ENCODE measurements around the gene CGA.

The CGA gene

DNA sequence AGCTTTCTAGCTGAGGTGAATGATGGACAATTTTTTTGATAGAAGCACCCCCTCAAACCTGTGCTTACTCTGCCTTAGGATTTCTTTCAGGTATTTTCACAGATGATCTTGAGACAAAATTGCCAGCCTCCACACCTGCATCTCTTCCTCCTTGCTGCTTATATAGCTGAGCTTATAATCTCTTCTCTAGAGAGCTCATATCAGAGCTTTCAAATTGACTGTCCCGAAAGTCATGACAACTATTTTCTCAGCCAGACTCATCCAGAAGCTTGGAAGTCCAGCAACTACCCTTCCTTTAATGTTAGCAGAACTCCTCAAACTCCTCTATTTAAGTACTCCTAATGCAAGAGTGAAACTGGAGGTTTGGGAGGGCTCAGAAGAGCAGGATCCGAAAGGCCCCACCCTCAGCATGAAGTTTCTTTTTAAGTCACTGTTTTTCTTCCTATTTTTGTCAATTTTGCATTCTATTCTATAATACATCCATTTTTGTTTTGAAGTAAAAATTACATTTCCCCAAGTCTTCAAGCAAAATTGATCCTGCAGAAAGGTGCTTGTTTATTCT lies 12.7 kb downstream of the CGA start:
- no peak for DNase-seq

DNA sequence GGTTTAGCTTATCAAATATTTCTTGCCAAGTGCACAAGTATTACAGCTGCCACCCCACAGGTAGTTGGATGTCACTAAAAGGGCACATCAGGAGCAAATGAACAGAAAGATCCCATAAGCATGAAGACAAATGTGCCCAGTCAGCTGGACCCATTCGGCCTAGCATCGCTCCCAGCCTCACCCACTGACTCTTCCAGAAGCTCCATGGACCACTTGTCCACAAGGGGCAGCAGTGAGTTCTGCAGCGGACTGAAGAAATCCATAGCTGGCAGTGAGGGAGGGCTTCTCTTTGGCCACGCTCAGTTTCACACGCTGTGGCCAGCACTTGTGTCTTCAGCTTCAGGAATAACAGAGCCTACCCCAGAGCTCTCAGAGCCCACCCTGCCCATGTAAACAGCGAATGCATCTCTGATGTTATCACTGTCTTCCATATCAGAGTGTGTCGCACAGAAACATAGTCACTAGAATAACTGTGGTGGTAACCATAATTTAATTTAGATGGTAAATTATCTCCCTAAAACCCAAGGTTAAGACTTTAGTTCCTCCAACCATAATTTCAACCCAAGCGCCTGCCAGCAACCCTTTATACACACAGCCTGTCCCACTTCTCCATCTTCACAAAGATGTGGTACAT lies 15.8 kb downstream of the CGA start:
- peak; percentile 13 for DNase-seq

DNA sequence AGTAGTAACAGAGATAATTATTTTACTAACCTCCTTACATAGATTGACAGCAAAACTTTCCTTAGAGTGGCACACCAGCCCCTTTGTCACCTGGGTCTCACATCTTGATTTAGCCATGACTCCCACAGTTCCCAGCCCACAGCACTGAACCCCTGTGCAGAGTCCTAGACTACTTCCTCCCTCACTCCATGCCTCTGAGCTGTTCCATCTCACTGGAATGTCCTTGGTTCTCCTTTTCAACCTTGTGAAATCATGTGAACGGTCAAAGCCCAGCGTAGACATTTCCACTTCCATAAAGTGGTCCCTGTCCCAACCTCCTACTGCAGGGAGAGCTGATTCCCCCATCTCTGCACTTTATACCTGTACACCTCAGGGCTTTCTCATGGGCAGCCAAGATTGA lies 19.7 kb downstream of the CGA start:
- no peak for DNase-seq

DNA sequence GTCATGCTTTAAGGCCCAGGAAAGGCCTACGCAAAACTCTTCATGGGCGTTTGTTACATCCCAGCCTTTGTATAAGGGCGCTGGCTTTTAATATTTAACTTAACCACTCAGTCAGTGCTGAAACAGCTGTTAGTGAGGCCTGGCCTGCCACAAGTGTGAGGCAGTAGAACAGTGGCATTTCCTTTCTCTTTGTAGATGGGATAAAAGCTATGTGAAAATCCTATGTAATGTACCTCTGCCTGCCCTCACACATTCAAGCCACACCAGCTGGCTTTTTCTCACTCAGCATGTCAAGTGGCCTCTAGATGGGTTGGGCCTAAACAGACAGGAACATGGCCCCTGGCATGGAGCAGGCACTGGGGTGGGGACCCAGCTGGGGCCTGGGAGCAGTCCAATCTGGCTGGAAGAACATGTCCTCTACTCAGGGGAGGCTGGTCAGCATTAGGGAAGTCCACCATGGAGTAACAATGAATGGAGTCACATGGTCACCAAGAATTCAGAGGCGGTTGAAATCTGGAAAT lies 20.7 kb downstream of the CGA start:
- DNase-seq, result no peak

DNA sequence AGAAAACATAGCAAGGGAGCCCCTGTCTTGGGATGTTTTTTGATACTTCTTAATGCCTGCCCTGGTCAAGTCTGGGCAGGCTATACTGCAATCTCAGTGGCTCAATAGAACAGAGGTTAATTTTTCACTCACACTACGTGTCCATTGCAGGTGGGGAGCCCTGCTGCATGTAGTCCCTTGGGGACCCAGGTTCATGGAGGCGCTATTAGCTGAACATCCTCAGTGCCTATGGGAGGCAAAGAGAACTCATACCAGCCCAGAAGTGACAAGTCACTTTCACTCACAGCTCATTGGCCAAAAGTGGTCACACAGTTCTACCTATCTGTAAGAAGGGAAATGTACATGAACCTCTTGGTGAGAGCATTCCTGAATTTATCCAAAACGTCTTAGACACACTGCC lies 23.2 kb downstream of the CGA start:
- no peak for DNase-seq

DNA sequence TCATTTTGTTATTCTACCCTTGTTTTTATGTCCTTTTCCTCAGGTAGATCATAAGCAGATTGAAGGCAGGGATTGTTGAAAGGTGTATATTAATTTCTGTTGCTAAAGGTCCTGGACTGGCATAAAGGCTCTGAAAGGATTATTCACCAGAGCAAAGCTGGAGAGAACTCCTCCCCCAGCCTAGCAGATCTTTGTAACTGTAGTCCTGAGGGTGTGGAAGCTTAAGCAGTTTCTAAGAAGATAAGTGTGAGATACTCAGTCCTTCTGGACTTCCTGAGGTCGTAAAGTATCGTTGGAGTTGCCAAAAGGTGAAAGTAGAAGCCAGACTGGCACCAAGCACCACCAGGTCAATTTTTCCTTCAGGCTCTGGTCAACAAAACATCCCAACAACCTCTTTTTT lies 24.2 kb downstream of the CGA start:
- no peak for DNase-seq

DNA sequence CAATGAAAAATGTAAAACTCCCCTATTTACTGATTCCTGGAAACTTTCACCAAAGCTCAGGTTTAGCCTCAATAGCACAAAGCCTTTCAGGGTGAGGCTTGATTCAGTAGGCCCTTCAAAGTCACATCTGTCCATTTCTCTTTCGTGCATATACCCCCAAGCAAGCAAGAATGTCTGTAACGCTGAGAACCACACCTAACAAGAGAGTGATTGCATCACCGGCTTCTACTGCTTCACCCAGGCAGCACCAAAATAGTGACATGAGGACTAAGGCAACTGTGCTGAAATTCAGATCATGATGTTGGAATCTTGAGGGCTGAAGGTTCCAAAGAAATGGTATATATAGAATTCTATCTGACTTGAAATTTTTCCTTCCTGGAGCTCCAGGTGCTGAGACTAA lies 26.1 kb downstream of the CGA start:
- no peak for DNase-seq

DNA sequence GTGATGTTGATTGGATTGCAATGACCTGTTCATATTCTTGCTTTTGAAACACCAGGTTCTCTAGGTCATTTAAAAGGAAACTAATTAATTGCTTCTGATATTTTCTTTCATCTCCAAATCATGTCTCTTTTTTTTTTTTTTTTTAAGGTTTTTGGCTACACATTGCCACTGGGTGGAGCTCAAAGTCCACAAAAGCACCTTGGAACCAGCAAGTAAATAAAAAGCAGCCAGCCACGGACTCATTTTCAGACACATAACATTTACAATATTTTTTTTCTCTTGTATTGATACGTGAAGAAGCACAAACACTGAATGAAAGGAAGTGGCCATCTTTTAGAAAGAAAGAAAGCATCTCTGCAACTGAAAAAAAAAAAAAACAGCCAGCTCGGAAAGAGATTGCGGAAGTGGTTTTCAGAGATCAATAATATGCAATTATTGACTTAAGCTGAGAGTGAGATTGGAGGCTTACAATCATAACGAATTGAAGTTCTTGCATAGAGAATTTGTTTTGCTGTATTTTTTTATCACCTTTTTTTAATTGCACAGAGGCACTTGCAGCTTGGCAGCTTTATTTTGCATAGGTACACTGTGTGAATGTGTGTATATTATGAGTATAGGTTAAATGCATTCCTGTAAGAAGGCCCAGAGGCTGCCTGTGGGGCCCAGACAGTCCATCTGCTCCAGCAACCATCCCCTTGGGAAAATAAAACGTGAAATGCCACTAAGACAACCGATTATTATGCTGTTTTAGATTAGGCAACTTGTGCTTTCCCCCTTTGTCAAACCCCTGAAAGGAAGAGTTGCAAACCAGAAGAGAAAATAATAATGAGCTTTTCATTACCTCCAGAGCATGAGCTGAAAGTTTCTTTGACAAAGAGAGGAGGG lies 28.2 kb downstream of the CGA start:
- no peak for DNase-seq

DNA sequence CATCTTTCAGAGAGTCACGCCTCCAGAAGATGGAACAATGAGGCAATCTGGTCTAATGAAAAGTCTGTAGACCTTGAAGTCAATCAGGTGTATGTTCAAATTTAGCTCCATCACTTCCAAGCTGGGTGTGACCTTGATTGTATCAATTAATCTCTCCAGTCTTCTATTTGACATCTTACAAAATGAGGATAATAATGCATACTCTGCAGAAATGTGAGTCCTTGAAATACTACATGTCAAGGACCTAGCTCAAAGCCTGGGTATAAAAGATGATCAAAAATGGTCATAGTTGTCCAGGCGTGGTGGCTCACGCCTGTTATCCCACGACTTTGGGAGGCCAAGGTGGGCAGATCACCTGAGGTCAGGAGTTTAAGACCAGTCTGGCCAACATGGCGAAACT lies 29.8 kb downstream of the CGA start:
- DNase-seq, result no peak

DNA sequence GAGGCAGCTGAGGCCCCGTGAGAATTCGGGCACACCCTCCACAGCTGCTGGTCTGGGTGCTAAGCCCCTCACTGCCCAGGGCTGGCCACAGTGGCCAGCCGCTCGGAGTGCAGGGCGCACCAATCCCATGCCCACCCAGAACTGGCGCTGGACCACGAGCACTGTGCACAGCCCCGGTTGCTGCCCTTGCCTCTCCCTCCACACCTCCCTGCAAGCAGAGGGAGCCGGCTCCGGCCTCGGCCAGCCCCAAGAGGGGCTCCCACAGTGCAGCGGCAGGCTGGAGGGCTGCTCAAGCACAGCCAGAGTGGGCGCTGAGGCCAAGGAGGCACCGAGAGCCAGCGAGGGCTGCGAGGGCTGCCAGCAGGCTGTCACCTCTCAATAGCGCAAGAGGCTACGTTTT lies 35.0 kb downstream of the CGA start:
- no peak for DNase-seq

DNA sequence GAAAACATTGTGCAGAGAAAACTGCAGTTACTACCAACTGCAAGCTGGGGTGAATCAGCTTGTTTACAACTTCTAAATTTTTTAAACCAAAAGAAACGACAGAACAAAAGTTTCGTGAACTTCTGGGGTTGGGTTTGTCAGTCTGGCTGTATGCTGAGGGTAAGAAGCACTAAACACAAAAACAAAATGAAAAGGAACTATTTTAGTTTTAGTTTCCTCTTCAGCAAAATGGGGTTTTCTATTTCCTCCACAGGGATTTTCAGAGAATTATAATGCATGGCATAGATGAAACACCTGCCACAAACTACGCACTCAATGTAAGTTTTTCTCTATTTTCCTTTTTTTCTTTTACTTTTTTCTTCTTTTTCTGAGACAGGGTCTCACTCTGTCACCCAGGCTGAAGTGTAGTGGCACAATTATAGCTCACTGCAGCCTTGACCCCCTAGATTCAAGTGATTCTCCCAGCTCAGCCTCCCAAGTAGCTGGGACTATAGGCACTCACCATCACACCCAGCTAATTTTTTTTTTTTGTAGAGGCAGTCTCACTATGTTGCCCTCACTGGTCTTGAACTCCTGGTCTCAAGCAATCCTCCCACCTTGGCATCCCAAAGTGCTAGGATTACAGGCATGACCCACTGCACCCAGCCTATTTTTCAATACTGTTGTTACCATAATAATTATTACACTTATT lies 40.6 kb downstream of the CGA start:
- DNase-seq, result no peak

DNA sequence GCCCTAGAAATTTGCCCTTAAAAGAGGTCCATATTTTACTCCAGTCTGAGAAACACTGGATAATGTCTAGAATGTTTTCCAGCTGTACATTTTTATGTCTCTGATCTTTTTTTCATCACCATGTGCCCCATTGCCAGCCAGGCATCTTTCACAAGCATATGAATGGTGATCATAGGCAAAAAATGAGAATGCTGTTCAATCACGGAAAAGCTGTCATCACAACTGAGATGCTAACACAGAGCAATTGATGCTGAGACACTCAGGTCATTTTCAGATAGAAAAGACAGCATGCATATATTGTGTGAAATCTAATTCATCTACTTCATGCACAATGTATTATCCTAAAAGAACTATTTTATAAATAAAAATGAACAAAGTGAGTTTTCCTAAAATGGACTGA lies 41.6 kb downstream of the CGA start:
- no peak for DNase-seq

DNA sequence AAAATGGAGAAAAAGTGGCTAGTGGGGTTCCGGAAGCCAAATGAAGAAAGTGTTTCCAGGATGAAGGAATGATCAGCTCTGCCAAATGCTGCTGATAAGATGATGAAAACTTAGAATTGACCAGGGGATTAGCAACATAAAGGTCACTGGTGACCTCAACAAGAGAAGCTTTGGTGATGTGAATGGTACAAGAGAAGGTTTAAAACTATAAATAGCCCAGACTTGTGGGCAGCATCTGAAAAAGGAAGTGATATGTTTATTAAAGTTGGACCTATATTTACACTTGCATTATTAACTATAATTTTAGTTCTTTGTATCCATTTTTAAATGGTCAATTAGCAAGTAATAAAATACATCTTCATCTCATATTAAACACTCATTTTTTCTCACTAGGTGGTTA lies 45.1 kb downstream of the CGA start:
- no peak for DNase-seq

DNA sequence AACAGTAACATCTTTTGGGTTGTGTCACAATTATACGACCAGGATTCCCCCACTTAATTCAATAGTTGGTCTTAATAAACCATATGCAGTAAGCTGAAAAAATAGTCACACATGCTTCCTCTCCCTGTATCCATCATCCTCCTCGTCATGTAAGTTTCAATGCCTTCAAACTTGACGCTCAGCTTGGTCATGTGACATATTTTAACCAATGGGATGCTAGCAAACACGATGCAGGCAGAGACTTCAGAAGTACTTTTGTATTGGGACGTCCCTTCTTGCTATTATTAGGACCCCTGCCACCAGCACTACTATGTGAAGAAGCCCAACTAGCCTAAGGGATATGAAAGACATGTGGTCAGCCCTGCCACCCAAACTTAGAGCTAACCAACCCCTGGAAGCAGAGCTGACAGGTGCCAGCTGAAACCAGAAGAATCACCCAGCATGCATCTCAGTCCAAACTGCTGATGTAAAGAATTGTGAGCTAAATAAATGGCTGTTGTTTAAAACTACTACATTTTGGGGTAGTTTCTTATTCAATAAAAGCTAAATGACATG lies 49.3 kb downstream of the CGA start:
- DNase-seq, result no peak

DNA sequence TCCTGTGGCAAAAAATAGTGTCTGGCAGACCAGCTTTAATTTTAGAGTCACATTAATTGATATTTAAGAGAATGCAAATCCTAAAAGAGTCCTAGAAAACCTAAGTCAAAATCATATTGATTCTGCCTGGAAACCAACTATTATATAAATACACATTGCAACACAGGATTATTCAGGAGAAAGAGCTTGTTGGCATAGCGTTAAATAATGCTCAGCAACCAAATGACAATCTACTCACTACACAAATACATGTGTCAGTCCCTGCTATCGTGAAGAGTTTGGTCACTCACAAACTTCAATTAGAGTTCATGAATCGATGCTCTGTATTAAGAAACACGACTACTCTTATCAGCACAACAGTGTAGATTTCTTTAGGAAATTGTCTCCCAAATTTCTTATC lies 54.2 kb downstream of the CGA start:
- no peak for DNase-seq

Measured in activated effector memory CD4-positive, alpha-beta T cell treated with Interleukin-2 at 50 U/mL for 16 hours (primary cell).